Activated CD4-positive, alpha-beta T cell treated with anti-CD3 and anti-CD28 coated beads, Interleukin-2, amount 50 U/mL, for 4 hours (primary cell): ENCODE measurements around the gene DNAJC17.

Source experiments
- DNase-seq, 2 experiments: peaks; one replicate each; pipeline ENCODE4 v3.0.0-alpha.2; 2020

DNAJC17 gene, protein sequence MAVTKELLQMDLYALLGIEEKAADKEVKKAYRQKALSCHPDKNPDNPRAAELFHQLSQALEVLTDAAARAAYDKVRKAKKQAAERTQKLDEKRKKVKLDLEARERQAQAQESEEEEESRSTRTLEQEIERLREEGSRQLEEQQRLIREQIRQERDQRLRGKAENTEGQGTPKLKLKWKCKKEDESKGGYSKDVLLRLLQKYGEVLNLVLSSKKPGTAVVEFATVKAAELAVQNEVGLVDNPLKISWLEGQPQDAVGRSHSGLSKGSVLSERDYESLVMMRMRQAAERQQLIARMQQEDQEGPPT

DNA sequence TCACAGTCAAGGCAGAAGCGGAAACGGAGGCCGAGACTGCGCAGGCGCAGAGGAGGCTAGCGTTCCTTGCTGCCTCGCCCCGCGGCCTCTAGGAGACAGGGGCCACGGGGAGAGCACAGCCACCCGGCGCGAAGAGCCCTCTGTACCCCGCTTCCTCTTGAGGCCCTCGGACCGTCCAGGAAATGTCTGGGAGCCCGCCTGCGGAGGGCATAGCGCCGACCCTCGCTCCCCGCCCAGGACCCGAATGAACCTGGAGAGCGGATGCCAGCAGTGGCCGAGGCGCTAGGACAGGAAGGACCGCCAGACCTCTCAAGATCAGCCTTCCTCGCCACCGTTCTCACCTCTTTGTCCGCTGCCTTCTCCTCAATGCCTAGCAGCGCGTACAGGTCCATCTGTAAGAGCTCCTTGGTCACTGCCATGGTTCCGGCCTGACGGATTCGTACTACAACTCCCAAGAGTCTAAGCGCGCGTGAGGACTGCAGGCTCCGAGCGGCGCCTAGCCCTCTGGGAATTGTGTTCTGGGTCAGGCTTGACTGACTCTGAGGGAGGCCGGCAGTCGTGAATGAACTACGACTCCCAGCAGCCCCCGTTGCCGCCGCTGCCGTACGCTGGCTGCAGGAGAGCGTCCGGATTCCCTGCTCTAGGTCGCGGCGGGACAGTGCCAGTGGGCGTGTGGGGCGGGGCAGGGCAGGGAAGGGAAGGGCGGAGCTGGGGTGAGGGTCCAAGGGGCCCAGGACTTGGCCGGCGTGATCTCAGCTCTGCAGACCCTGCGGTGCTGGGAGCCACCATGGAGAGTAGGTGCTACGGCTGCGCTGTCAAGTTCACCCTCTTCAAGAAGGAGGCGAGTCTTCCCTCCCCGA is at the start of gene DNAJC17, which contains the start of gene ZFYVE19:
TSS of gene DNAJC17 (minus strand) at position 446 of the 860 bp plus-strand sequence. CDS start at position 419, 27 bp downstream.
TSS of gene ZFYVE19 (plus strand) at position 62 of the 860 bp plus-strand sequence. CDS start at position 563, 501 bp downstream.
- DNase-seq, result peak; percentile 92 to 93

DNA sequence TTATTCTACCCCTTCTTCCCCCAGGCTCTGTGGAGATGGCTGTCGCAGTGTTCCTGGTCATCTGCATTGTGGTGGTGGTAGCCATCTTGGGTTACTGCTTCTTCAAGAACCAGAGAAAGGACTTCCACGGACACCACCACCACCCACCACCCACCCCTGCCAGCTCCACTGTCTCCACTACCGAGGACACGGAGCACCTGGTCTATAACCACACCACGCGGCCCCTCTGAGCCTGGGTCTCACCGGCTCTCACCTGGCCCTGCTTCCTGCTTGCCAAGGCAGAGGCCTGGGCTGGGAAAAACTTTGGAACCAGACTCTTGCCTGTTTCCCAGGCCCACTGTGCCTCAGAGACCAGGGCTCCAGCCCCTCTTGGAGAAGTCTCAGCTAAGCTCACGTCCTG is 49.5 kb upstream of the DNAJC17 start:
- DNase-seq, result no peak

DNA sequence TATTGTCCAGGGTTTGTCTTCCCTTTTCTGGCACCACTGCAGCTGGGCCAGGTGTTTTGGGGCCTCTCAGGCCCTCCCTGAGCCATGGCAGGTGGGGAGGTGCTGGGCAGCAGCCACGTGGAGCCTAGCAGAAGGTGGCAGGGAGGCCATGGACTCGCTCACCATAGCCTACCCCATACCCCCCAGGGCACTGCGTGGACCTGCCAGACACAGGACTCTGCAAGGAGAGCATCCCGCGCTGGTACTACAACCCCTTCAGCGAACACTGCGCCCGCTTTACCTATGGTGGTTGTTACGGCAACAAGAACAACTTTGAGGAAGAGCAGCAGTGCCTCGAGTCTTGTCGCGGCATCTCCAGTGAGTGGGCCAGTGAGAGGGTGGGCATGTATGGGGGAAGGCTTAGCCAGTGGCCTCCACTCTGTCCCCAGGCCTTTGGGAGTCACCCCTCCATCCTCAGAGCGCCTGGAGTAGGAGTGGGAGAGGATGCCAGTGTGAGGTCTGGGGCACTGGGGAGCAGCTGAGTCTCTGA is 48.5 kb upstream of the DNAJC17 start:
- no peak for DNase-seq

DNA sequence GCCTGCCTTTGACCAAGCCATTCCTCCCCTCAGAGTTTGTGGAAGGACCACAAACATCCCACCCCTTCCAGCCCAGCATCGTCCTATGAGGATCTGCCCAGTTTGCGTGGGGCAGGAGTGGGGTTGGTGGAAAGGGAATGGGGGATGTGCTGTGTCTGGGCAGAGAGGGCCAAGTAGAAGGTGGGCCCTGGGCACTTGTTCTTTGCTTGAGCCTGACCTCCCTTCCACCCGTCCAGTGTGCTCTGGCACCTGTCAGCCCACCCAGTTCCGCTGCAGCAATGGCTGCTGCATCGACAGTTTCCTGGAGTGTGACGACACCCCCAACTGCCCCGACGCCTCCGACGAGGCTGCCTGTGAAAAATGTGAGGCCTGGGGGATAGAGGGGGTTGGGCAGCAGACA is 46.9 kb upstream of the DNAJC17 start:
- no peak for DNase-seq

DNA sequence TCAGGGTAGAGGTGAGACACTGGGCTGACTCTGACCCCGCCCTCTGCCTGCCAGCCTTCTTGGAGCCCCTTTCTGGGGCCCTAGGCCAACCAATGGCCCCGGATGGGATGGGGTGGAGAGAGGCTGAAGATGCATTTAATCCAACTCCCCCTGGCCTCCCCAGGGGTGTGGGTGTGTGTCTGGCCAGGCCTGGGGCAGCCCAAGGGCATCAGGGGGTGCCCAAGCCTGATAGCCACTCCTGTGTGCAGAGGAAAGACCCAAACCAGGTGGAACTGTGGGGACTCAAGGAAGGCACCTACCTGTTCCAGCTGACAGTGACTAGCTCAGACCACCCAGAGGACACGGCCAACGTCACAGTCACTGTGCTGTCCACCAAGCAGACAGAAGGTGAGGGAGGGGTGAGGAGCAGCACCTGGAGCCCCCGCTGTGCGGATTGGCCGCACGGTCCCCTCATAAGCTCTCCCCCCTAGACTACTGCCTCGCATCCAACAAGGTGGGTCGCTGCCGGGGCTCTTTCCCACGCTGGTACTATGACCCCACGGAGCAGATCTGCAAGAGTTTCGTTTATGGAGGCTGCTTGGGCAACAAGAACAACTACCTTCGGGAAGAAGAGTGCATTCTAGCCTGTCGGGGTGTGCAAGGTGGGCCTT is 46.1 kb upstream of the DNAJC17 start:
- no peak for DNase-seq

DNA sequence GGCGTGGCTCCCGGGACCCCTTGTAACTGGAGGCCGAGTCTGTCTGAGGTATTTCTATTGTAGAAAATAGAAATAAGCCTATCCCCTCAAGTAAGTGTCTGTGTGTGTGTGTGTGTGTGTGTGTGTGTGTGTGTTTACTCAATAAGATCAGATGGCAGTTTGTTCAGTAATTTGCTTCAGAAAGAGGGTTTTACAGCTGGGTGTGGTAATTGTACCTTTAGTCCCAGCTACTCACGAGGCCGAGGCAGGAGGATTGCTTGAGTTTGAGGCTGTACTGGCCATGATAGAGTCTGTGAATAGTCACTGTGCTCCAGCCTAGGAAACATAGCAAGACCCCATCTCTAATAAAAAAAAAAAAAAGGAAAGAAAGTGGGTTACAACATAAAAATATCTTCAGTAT is 45.3 kb upstream of the DNAJC17 start:
- no peak for DNase-seq

DNA sequence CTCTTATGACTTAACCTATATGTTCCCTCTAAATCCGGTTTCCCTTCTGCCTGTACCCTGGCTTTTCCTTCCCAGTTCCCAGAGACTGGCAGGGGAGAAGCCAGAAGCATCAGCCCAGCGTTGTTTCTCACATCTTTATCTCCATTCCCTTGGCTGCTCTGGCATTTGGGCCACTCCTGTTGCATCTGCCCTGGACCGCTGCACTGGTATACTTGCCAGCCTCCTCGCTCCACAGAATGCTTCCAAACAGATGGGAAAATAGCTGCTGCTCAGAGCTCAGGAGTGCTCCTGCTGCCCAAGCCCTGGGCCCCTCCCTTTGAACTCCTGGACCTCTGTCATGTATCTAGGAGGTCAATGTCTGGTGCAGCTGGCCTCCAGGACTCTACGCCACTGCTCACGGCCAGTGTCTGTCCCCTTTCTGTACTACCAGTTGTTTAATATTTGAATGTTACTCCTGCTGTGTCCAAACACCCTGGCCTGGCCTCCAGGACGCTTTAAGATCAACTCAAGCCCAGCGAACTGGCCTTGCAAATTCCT is 43.4 kb upstream of the DNAJC17 start:
- DNase-seq, result no peak

DNA sequence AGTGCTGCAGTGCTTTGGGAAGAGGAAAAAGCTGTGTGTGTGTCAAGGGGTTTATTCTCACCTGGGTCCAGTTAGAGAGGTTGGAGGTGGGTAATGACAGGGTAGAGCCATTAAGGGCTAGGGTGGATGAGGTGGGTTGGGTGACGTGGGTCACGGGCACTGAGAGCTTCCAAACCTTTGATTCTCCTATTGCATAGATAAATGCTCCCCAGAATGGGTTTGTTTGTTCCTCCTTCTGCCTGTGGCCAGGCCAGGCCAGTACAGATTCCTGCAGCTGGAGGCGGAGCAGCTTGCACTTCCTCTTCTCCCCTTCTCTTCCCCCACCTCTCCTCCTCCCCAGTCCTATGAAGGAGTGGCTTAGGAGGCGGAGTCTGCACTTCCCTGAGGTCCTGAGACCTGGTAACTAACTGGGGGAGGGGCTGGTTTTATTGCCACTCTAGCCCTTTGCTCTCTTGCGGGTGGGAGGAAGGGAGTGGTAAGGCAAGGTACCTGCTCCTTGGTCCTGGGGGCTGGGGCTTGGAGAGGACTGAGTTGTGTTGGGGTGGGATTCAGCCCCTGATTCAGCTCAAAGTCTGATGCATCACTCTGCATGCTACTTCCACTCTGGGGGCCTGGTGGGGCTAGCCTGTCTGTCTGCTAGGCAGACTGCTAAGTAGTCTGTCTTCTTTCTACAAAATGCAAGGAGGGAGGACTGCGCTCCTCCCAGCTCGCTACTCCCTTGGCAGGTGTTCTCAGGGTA is 40.1 kb upstream of the DNAJC17 start:
- DNase-seq, result no peak

DNA sequence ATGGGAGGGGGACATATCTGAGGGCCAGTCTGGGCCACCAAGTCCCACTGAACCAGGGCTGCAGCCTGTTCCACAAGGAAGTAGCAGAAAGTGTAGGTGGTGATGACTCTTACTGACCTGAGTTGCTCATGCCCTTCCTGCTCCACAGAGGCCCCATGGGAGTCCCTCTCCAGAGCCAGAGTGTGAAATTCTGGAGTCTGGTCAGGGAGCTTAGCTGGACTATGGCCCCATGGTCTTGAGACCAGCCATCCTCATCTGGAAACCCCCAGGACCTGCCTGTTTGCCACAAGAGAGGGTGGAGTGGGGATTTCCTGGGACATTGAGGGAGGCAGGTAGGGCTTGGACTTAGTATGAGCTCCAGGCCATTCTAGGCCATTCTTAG is 39.6 kb upstream of the DNAJC17 start:
- DNase-seq, result no peak

DNA sequence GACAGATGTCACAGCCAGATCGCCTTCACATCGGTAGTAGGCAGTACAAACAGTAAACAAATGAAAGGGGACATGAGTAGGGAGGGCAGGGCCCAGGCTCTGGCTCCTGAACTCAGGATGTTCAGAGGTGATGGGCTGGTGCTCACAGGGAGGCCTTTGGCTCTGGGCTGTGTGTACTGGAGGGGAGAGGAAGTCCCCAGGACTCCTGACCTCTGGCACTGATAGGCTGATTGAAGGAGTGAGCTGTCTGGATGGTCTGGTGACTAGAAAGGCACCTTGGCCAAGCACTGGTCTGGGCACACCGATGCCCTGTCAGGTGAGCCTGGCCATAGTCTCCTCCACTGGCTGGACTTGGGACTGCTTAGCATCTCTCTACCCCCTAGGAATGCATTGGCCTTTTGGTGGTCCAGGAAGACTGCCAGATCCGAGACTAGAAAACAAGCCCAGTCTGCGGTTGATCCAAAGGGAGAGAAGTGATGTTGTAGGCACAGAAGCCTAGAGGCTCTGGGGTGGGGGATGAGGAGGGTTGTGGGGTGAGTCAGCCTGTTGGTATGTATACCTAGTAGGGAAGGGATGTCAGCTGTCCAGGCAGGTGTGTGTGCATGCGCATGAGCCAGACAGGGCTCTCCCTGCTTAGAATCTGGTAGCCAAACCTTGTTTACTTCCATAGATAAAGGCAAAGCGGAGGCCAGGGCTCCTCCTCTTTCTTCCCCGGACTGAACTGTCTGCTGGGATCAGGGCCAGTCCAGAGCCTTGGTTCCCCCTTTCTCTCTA is 38.4 kb upstream of the DNAJC17 start:
- DNase-seq, result no peak

DNA sequence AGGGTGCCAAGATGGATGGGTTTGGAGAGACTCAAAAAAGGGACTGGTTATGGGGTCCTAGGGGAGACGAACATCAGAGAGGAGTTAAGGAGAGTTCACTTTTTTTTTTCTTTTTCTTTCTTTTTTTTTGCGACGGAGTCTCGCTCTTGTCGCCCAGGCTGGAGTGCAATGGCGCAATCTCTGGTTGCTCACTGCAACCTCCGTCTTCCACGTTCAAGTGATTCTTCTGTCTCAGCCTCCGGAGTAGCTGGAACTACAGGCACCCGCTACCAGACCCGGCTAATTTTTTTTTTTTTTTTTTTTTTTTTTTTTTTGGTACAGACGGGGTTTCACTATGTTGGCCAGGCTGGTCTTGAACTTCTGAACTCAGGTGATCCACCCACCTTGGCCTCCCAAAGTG is 37.8 kb upstream of the DNAJC17 start:
- no peak for DNase-seq

DNA sequence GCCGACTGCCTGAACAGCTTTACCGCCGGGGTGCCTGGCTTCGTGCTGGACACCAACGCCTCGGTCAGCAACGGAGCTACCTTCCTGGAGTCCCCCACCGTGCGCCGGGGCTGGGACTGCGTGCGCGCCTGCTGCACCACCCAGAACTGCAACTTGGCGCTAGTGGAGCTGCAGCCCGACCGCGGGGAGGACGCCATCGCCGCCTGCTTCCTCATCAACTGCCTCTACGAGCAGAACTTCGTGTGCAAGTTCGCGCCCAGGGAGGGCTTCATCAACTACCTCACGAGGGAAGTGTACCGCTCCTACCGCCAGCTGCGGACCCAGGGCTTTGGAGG is 37.4 kb upstream of the DNAJC17 start:
- peak; percentile 24 to 26 for DNase-seq

DNA sequence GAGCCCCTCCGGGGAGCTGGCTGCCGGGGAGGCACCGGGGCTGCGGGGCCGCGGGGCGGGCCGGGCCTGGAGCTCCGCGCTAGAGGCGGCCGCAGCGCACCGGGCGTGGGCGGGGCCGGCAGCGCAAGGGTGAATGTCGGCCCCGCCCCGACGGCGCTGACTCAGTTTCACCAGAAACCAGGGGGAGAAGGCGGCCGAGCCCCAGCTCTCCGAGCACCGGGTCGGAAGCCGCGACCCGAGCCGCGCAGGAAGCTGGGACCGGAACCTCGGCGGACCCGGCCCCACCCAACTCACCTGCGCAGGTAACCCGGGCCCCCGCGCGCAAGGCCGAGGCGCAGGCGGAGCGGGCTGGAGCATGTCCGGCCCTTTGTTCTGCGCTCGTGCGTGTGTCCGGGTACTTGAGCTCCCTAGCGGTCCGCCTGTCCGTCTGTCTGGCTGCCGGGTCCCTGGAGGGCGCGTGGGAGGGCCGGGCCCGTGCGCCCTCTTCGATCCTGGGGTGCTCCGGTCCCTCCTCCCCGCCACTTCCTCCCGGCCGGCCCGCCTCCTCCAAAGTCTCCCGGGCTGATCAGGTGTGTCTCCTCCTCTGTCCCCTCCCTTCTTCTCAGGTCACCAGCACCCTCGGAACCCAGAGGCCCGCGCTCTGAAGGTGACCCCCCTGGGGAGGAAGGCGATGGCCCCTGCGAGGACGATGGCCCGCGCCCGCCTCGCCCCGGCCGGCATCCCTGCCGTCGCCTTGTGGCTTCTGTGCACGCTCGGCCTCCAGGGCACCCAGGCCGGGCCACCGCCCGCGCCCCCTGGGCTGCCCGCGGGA is 36.8 kb upstream of the DNAJC17 start, which contains the start of gene SPINT1:
TSS of gene SPINT1 (plus strand) at position 164 of the 811 bp plus-strand sequence. CDS start at position 671, 507 bp downstream.
- DNase-seq, result peak; percentile 71 to 80

DNA sequence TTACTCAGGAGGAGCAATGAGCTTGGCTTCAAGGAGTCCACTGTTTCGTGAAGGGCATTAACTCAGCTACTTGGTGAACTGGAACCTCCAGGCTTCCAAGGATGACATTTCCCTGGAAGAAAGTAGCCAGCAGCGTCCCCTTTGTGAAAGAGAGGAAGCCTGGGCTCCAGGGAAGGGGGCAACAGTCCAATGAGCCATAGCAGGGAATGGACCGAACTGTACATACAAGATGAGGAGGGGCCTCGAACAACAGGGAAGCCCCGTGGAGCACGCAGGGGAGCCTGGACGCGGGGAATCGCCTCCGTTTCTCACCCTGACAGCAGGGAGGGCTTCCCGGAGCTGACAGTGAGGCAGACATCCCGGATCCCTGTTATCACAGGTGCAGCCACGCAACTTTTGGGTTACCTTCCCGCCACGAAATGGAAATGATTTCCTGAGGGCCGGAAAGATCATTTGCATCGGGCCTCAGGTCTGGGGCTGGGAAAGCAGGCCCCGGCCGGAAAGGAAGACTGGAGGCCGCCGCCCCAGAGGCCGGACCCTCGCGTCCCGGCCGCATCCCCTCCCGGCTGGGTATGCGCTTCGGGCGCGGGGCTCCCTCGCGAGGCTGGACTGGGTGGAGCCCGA is 36.1 kb upstream of the DNAJC17 start:
- no peak for DNase-seq

DNA sequence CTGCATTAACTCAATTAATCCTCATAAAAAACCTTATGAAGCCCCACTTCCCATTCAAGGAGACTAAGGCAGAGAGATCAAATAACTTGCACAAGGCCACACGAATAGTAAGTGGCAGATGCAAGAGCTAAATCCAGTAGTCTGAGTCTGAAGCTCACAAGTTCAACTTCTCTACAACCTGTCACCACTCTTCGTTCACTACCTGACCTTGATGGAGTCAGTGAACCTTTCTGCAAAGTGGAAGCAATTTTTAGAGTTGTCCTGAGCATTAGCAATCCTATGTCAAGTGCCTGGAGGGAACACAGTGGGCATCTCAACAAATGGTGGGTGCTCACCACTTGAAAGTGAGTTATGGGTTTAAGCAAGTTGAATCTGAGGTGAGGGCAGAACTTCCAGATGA is 34.5 kb upstream of the DNAJC17 start:
- no peak for DNase-seq

DNA sequence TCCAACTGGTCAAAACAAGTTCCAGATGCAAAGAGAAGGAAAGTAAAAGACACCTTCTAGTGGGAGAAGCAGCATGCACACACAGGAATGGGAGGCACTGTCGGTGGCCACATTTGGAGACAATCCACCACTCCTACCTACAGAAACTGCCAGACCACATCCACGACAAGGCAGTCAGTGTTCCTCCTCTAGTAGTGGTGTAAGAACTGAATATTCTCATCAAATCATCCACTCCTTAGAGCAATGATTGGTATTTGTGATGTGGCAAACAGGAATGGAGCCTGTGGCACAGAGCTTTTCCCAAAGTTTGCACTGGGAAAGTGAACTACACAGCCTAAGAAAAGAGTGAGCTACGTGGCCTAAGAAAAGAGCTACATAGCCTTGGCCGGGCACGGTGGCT is 31.5 kb upstream of the DNAJC17 start:
- no peak for DNase-seq

DNA sequence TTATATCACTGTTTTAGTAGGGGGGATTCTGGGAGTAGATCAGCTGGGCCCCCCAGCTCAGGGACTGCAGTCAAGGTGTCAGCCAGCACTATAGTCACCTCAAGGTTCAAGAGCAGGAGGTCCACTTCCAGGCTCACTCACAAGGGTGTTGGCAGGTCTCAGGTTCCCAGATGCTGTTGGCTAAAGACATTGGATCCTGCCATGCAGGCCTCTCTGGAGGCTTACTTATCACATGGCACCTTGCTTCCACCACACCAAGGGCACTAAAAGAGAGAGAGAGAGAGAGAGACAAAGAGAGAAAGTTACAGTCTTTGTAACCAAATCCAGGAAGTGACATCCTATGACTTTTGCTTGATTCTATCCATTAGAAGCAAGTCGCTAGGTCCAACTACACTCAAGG is 28.7 kb upstream of the DNAJC17 start:
- DNase-seq, result no peak

DNA sequence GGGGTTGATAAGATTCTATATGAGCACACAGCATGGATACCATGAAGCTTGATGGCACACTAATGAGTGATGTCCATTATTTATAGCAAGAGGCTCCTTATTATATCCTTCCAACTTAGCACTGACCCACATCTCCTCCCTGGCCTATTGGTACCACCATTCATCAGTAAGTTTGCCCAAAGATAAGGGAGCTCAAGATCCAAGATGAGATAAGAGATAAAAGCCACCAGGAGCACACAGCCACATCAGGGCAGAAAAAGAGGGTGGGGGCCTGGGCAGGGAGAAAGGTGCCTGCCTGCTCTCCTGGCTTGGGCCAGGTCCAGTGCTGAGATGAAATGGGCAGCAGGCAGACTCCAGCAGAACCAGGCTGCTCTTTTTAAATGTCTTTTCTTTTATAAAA is 25.6 kb upstream of the DNAJC17 start:
- no peak for DNase-seq

DNA sequence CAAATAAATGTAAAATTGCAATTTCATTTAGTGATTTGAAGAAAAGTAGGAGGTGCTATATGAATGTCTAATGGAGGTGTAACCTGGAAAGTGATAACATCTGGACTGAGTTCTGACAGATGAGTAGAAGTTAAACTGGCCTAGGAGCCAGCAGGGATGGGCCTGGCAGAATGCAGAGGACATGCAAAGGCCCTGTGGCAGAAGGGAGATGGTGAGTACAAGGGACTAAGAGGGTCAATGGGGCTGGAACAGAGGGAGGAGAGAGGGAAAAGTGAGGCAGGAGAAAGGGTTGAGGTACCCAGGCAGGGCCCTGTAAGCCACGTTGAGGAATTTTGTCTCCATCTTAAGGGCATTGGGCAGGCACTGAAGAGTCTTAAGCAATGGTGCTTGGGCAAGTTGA is 24.6 kb upstream of the DNAJC17 start:
- no peak for DNase-seq

DNA sequence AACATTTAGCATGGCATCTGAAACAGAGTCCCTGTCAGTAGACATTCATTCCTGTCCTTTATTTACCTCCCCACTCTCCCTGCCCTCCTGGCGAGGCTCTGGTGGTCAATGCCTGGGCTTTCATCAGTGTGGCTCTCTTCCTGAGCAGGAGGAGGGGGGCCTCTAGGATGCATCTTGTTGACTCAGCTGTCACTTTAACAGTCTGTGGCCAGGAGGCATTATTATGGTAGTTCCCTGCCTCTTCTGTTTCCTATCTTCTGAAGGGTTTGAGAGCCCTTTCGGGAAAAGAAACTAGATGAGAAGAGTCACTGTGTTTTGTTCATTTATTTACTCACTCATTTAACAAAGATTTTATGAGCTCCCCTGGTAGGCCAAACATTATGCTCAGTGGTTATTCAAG is 23.6 kb upstream of the DNAJC17 start:
- DNase-seq, result no peak
